Measurements from ENCODE around the gene INTS11.

DNA sequence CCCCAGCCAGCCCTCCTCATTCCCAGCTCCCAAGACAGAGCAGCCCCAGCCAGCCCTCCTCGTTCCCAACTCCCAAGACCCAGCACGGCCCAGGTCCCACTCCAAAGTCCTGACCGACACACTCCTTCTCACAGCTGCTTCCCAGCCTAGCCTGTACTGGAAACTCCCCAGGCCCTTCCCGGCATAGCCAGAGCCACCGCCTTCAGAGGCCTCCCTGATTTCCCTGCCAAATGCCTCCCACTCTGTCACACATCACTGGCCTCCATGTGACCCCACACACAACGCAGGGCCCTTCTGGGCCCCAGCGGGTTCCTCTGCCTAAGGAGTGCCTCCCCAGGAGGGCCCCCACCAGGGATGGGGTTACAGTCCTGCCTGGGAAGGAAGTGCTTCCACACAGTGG is 53.6 kb downstream of the INTS11 start:
- TF ChIP-seq CTCF (IDR thresholded peaks at IDR 0.05), result no peak
- TF ChIP-seq POLR2A (IDR thresholded peaks at IDR 0.05), result no peak

Measured in breast epithelium (tissue), 3 donors.